ENCODE results near the gene RNF151. TPM values are rescaled to one million over a fixed set of nuclear protein-coding genes. Genes with fewer than 3 reads are reported as not detected.
A peak's percentile ranks its signal among the peaks of the same experiment; 100 is the strongest.

RNF151 gene
- total and polyA plus RNA-seq, 11 donors: not detected

- intact Hi-C loops (cut with DNase I): no loop called here
- 19 to 37% (median 33%) methylated on average over 8 to 14 of the region's 14 CpGs for WGBS, 4 donors
- DNase-seq (peak in 1 of 5 donors; percentile 48), ATAC-seq (peak in 2 of 4 donors; percentile 0 to 3)
- TF ChIP-seq POLR2A (IDR thresholded peaks at IDR 0.05) (no peak), CTCF (IDR thresholded peaks at IDR 0.05) (no peak)
- Histone ChIP-seq H3K27ac (peak overlapping the region in 11 of 12 donors; percentile 87 to 99 (median 94)), H3K9me3 (no peaks in the 10 kb centered on the region), H3K36me3 (peaks cover 0 to 33% (median 29%) of the 10 kb centered on the region in 9 donors), H3K4me1 (peaks cover 7 to 43% (median 26%) of the 10 kb centered on the region in 12 donors), H3K4me3 (peak overlapping the region in 10 of 12 donors; percentile 68 to 100 (median 90)), H3K27me3 (no peaks in the 10 kb centered on the region)
These were observed 7.9 kb upstream of the RNF151 start for GRCh38 chr16:1958715-1959268.

- Histone ChIP-seq H3K27ac (peak within 1 kb of the TSS; percentile 87 to 99 (median 94)), H3K9me3 (no peaks in the 10 kb centered on the region), H3K27me3 (no peaks in the 10 kb centered on the region), H3K4me1 (peaks cover 7 to 44% (median 29%) of the 10 kb centered on the region in 12 donors), H3K4me3 (peak within 1 kb of the TSS; percentile 68 to 100 (median 90)), H3K36me3 (peaks cover 0 to 33% (median 31%) of the 10 kb centered on the region in 9 donors)
- peak; percentile 50 to 92 (median 76) for TF ChIP-seq CTCF (IDR thresholded peaks at IDR 0.05)
- TF ChIP-seq POLR2A (IDR thresholded peaks at IDR 0.05): peak; percentile 89 to 99
- intact Hi-C loops (cut with DNase I): no loop called here
- DNase-seq (peak; percentile 94 to 98 (median 96)), ATAC-seq (peak; percentile 77 to 91 (median 90))
- 0 to 1% (median 1%) methylated on average over 42 to 79 of the region's 79 CpGs for WGBS, 4 donors
These were observed 7.2 kb upstream of the RNF151 start, which contains the start of gene NDUFB10 for GRCh38 chr16:1959269-1960039. NDUFB10 (plus strand) TSS chr16:1959538; CDS start chr16:1959625, 87 bp downstream.

- peaks cover 7 to 51% (median 35%) of the 10 kb centered on the region in 12 donors for H3K4me1 ChIP-seq
- peak overlapping the region in 10 of 12 donors; percentile 69 to 100 (median 92) for H3K4me3 ChIP-seq
- TF ChIP-seq POLR2A (IDR thresholded peaks at IDR 0.05) (no peak), CTCF (IDR thresholded peaks at IDR 0.05) (no peak)
- peak overlapping the region in 9 of 12 donors; percentile 11 to 99 (median 94) for H3K27ac ChIP-seq
- intact Hi-C loops (cut with DNase I): loop anchor here in 1 of 10 donors (1.0 kb wide), 1 partner anchor 18 kb away; the partner anchor contains the start of gene MSRB1
- H3K9me3 ChIP-seq: no peaks in the 10 kb centered on the region
- no peaks in the 10 kb centered on the region for H3K27me3 ChIP-seq
- DNase-seq: no peak
- no peak for ATAC-seq
- 42 to 54% (median 51%) methylated on average over 20 of the region's 20 CpGs for WGBS, 4 donors
- H3K36me3 ChIP-seq: peaks cover 0 to 33% (median 31%) of the 10 kb centered on the region in 9 donors
These were observed 5.7 kb upstream of the RNF151 start for GRCh38 chr16:1960665-1961630.

Data from heart left ventricle (tissue), 16 donors.